HUES48 (cell line): ENCODE results near the gene EPB41L1.

Experiments
- H3K27ac ChIP-seq: one replicate; pipeline ENCODE4 v1.7.0; 2013; ENCODE audit warnings: low read depth, low read length, inconsistent platforms
- H3K27me3 ChIP-seq: 2 replicates; pipeline ENCODE4 v1.6.1; 2013; ENCODE audit warnings: mild to moderate bottlenecking, low read length; ENCODE audit not compliant: control insufficient read depth, insufficient read depth
- H3K36me3 ChIP-seq: 2 replicates; pipeline ENCODE4 v1.6.1; 2013; ENCODE audit warnings: low read length; ENCODE audit not compliant: control insufficient read depth, insufficient read depth
- H3K4me1 ChIP-seq: 2 replicates; pipeline ENCODE4 v1.6.1; 2013; ENCODE audit warnings: mild to moderate bottlenecking, low read length; ENCODE audit not compliant: control insufficient read depth, insufficient read depth
- H3K4me3 ChIP-seq: 2 replicates; pipeline ENCODE4 v1.5.1; 2013; ENCODE audit warnings: mild to moderate bottlenecking, low read depth, low read length
- H3K9ac ChIP-seq: 2 replicates; pipeline ENCODE4 v1.6.1; 2013; ENCODE audit warnings: mild to moderate bottlenecking, low read depth, low read length, moderate library complexity
- H3K9me3 ChIP-seq: 2 replicates; pipeline ENCODE4 v1.6.1; 2013; ENCODE audit warnings: low read length; ENCODE audit not compliant: control insufficient read depth, insufficient read depth

The EPB41L1 gene

GRCh38 chr20:36196676-36197075 is 42.1 kb downstream of the EPB41L1 start:
- Histone ChIP-seq H3K36me3 (peaks cover 17% of the 10 kb centered on the region), H3K4me1 (no peaks in the 10 kb centered on the region), H3K27me3 (no peaks in the 10 kb centered on the region), H3K27ac (no peak overlapping the region), H3K9ac (no peak overlapping the region), H3K9me3 (no peaks in the 10 kb centered on the region), H3K4me3 (no peak overlapping the region)

- H3K4me1 ChIP-seq, result no peaks in the 10 kb centered on the region
- no peak overlapping the region for H3K4me3 ChIP-seq
- H3K27ac ChIP-seq, result no peak overlapping the region
- H3K36me3 ChIP-seq, result peaks cover 17% of the 10 kb centered on the region
- no peaks in the 10 kb centered on the region for H3K9me3 ChIP-seq
- no peak overlapping the region for H3K9ac ChIP-seq
- no peaks in the 10 kb centered on the region for H3K27me3 ChIP-seq
These were observed 42.7 kb downstream of the EPB41L1 start for GRCh38 chr20:36197271-36197670.

- Histone ChIP-seq H3K27me3 (no peaks in the 10 kb centered on the region), H3K36me3 (peaks cover 17% of the 10 kb centered on the region), H3K27ac (no peak overlapping the region), H3K9ac (no peak overlapping the region), H3K4me1 (no peaks in the 10 kb centered on the region), H3K9me3 (no peaks in the 10 kb centered on the region), H3K4me3 (no peak overlapping the region)
These were observed 45.1 kb downstream of the EPB41L1 start for GRCh38 chr20:36199345-36200257.

GRCh38 chr20:36200451-36200850 is 45.9 kb downstream of the EPB41L1 start:
- no peak overlapping the region for H3K9ac ChIP-seq
- no peaks in the 10 kb centered on the region for H3K9me3 ChIP-seq
- H3K27ac ChIP-seq, result no peak overlapping the region
- no peaks in the 10 kb centered on the region for H3K27me3 ChIP-seq
- H3K4me1 ChIP-seq, result no peaks in the 10 kb centered on the region
- H3K36me3 ChIP-seq, result peaks cover 10% of the 10 kb centered on the region; the same call in 1 of the 2 replicates
- no peak overlapping the region for H3K4me3 ChIP-seq

- Histone ChIP-seq H3K27me3 (no peaks in the 10 kb centered on the region), H3K36me3 (peaks cover 9% of the 10 kb centered on the region; the same call in 1 of the 2 replicates), H3K9ac (no peak overlapping the region), H3K27ac (no peak overlapping the region), H3K4me3 (no peak overlapping the region), H3K4me1 (no peaks in the 10 kb centered on the region), H3K9me3 (no peaks in the 10 kb centered on the region)
These were observed 46.7 kb downstream of the EPB41L1 start for GRCh38 chr20:36201198-36201597.

GRCh38 chr20:36202891-36203338 is 48.4 kb downstream of the EPB41L1 start:
- Histone ChIP-seq H3K9me3 (no peaks in the 10 kb centered on the region), H3K27me3 (no peaks in the 10 kb centered on the region), H3K4me3 (no peak overlapping the region), H3K4me1 (no peaks in the 10 kb centered on the region), H3K27ac (no peak overlapping the region), H3K9ac (no peak overlapping the region), H3K36me3 (0 out of 2 replicates have a peak, but pooled peaks cover 8% of the 10 kb centered on the region)

GRCh38 chr20:36203861-36204260 is 49.3 kb downstream of the EPB41L1 start:
- 0 out of 2 replicates have a peak, but pooled peaks cover 4% of the 10 kb centered on the region for H3K36me3 ChIP-seq
- H3K27me3 ChIP-seq, result no peaks in the 10 kb centered on the region
- H3K4me3 ChIP-seq, result no peak overlapping the region
- no peaks in the 10 kb centered on the region for H3K9me3 ChIP-seq
- H3K9ac ChIP-seq, result no peak overlapping the region
- no peaks in the 10 kb centered on the region for H3K4me1 ChIP-seq
- no peak overlapping the region for H3K27ac ChIP-seq

- no peak overlapping the region for H3K4me3 ChIP-seq
- no peak overlapping the region for H3K9ac ChIP-seq
- H3K27me3 ChIP-seq, result no peaks in the 10 kb centered on the region
- H3K9me3 ChIP-seq, result no peaks in the 10 kb centered on the region
- H3K4me1 ChIP-seq, result no peaks in the 10 kb centered on the region
- H3K36me3 ChIP-seq, result 0 out of 2 replicates have a peak, but pooled peaks cover 4% of the 10 kb centered on the region
- H3K27ac ChIP-seq, result no peak overlapping the region
These were observed 50.5 kb downstream of the EPB41L1 start for GRCh38 chr20:36205026-36205425.

- no peak overlapping the region for H3K4me3 ChIP-seq
- H3K27ac ChIP-seq, result no peak overlapping the region
- 0 out of 2 replicates have a peak, but pooled peaks cover under 1% of the 10 kb centered on the region for H3K36me3 ChIP-seq
- H3K9me3 ChIP-seq, result no peaks in the 10 kb centered on the region
- H3K4me1 ChIP-seq, result no peaks in the 10 kb centered on the region
- no peaks in the 10 kb centered on the region for H3K27me3 ChIP-seq
- no peak overlapping the region for H3K9ac ChIP-seq
These were observed 51.5 kb downstream of the EPB41L1 start for GRCh38 chr20:36206068-36206467.

GRCh38 chr20:36206641-36207040 is 52.1 kb downstream of the EPB41L1 start:
- Histone ChIP-seq H3K9ac (no peak overlapping the region), H3K27ac (no peak overlapping the region), H3K36me3 (no peaks in the 10 kb centered on the region), H3K4me1 (no peaks in the 10 kb centered on the region), H3K9me3 (no peaks in the 10 kb centered on the region), H3K4me3 (no peak overlapping the region), H3K27me3 (no peaks in the 10 kb centered on the region)

- no peak overlapping the region for H3K27ac ChIP-seq
- no peak overlapping the region for H3K9ac ChIP-seq
- H3K9me3 ChIP-seq, result no peaks in the 10 kb centered on the region
- no peak overlapping the region for H3K4me3 ChIP-seq
- H3K36me3 ChIP-seq, result 0 out of 2 replicates have a peak, but pooled peaks cover 2% of the 10 kb centered on the region
- H3K4me1 ChIP-seq, result no peaks in the 10 kb centered on the region
- H3K27me3 ChIP-seq, result no peaks in the 10 kb centered on the region
These were observed 53.1 kb downstream of the EPB41L1 start for GRCh38 chr20:36207602-36208001.
